OCI-LY7 (cell line): ENCODE data around the gene SRR. TPM values are rescaled to one million over a fixed set of nuclear protein-coding genes. Genes with fewer than 3 reads are reported as not detected.

Experiments used
- BruUV-seq: library from RNA; stranded (reverse); fragments of 400-500 nt; replicated peaks from 2 replicates; lab custom pipeline; 2021; lab: Mats Ljungman, UMichigan
- CTCF ChIA-PET: fragments of 300-600 bp; sonication (Branson Sonifier 250); formaldehyde crosslinking; loops from one replicate; lab custom pipeline; 2022; ENCODE audit warnings: antibody characterized with exemption; ENCODE audit not compliant: unreplicated experiment; lab: Charles Lee
- POLR2A ChIA-PET: fragments of 300-600 bp; sonication (Branson Sonifier 250); formaldehyde crosslinking; loops from one replicate; lab custom pipeline; 2022; ENCODE audit warnings: antibody characterized with exemption; lab: Charles Lee
- DNase-seq: peaks from one replicate; pipeline ENCODE4 v3.0.0-alpha.2; 2015; ENCODE audit warnings: low spot score
- H2AFZ ChIP-seq: fragments of 200-600 bp; sonication (generic), shearing (Covaris generic); 2 replicates; pipeline ENCODE4 v1.6.1; 2014; ENCODE audit warnings: mild to moderate bottlenecking, antibody characterized with exemption, low read length, moderate library complexity
- H3K27ac ChIP-seq: fragments of 200-600 bp; sonication (generic); 2 replicates; pipeline ENCODE4 v1.5.1; 2014; ENCODE audit warnings: mixed run types, low read depth, mild to moderate bottlenecking, moderate library complexity, low read length, inconsistent platforms; ENCODE audit not compliant: poor library complexity, severe bottlenecking
- H3K36me3 ChIP-seq: fragments of 200-600 bp; sonication (generic); 2 replicates; pipeline ENCODE4 v1.6.1; 2014; ENCODE audit warnings: mild to moderate bottlenecking, antibody characterized with exemption, low read length, moderate library complexity, mixed read lengths; ENCODE audit not compliant: insufficient read depth
- H3K4me1 ChIP-seq: fragments of 200-600 bp; sonication (generic); 2 replicates; pipeline ENCODE4 v1.5.1; 2014; ENCODE audit warnings: mild to moderate bottlenecking, low read length; ENCODE audit not compliant: insufficient read depth, poor library complexity, severe bottlenecking
- H3K4me2 ChIP-seq: fragments of 200-600 bp; sonication (generic); 2 replicates; pipeline ENCODE4 v1.6.1; 2014; ENCODE audit warnings: mild to moderate bottlenecking, low read length
- H3K4me3 ChIP-seq: fragments of 200-600 bp; sonication (generic); 2 replicates; pipeline ENCODE4 v1.5.1; 2014; ENCODE audit warnings: mild to moderate bottlenecking, low read depth, low read length; ENCODE audit not compliant: poor library complexity, severe bottlenecking
- H3K79me2 ChIP-seq: fragments of 200-600 bp; sonication (generic); 2 replicates; pipeline ENCODE4 v1.6.1; 2016; ENCODE audit warnings: low read depth, mild to moderate bottlenecking, low read length, moderate library complexity, mixed read lengths; ENCODE audit not compliant: insufficient read depth
- H3K9me2 ChIP-seq: fragments of 200-600 bp; sonication (generic); 2 replicates; pipeline ENCODE4 v1.6.1; 2016; ENCODE audit warnings: mild to moderate bottlenecking, low read length, mixed read lengths; ENCODE audit not compliant: insufficient read depth
- H3K9me3 ChIP-seq: fragments of 200-600 bp; sonication (generic); 2 replicates; pipeline ENCODE4 v1.6.1; 2014; ENCODE audit warnings: mild to moderate bottlenecking, mixed run types, low read length, mixed read lengths
- H4K20me1 ChIP-seq: fragments of 200-600 bp; sonication (generic); 2 replicates; pipeline ENCODE4 v1.6.1; 2014; ENCODE audit warnings: mild to moderate bottlenecking, antibody characterized with exemption, low read length, moderate library complexity, mixed read lengths; ENCODE audit not compliant: insufficient read depth
- EZH2phosphoT487 ChIP-seq: fragments of 200-600 bp; sonication (generic); IDR thresholded peaks from 2 replicates; pipeline ENCODE4 v1.6.1; 2018; ENCODE audit warnings: low read depth, borderline replicate concordance, mild to moderate bottlenecking, mixed run types, antibody characterized with exemption, low read length, moderate library complexity, mixed read lengths
- intact Hi-C: fragments of 100-400 bp; cut with micrococcal nuclease; formaldehyde crosslinking; loops from one replicate; pipeline ENCODE4 v1.10.0; 2022; ENCODE audit not compliant: unreplicated experiment
- total RNA-seq, 2 experiments: library from RNA; depleted of rRNA in 1 of 2; stranded (reverse); fragments of >200 nt in 1 of 2; shearing (Covaris generic) in 1 of 2; gene quantifications; 2 replicates each; pipeline ENCODE4 v1.2.3, GENCODE V29; 2014 to 2022
- TF ChIP-seq, protein P1 (sequence below): fragments of 200-600 bp; sonication (generic); conservative IDR thresholded peaks from 2 replicates; pipeline ENCODE4 v1.5.1; 2014; ENCODE audit warnings: mild to moderate bottlenecking, antibody characterized with exemption, low read length, moderate library complexity, mixed read lengths

SRR gene
- total RNA-seq, 2 experiments from 2014 or later: 3.8 to 12.1 TPM

DNA sequence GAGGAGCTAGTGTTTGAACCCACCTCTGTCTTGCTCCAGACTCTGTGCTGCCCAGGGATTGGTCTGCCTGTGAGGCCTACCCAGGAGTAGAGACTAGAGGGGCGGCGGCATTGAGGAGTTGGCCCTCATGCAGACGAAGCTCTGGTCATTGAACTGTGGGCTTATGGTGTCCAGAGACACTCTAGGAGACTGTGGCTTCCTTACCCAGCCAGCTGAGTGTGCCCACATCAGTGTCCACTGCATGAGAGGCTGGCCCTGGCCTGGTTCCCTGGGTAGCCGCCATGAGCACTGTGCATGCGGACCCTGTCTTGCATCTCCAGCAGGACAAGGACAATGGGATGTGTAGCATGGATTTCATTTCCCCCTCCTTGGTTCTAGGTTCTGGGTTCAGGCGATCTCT, 47.5 kb downstream of the SRR start:
- Histone ChIP-seq H3K9me3 (no peaks in the 10 kb centered on the region), H2AFZ (no peak overlapping the region), H4K20me1 (no peaks in the 10 kb centered on the region), H3K4me3 (no peak overlapping the region), H3K36me3 (no peaks in the 10 kb centered on the region), H3K79me2 (no peaks in the 10 kb centered on the region), H3K4me1 (peaks cover 10% of the 10 kb centered on the region), H3K4me2 (no peak overlapping the region), H3K9me2 (no peaks in the 10 kb centered on the region), H3K27ac (no peak overlapping the region)
- CTCF ChIA-PET: no interaction called here
- POLR2A ChIA-PET: interaction anchor here (0.6 kb wide), 1 partner anchor 233 kb away, joined by 3 read pairs; no protein-coding TSS in a partner anchor
- TF ChIP-seq, protein P1, sequence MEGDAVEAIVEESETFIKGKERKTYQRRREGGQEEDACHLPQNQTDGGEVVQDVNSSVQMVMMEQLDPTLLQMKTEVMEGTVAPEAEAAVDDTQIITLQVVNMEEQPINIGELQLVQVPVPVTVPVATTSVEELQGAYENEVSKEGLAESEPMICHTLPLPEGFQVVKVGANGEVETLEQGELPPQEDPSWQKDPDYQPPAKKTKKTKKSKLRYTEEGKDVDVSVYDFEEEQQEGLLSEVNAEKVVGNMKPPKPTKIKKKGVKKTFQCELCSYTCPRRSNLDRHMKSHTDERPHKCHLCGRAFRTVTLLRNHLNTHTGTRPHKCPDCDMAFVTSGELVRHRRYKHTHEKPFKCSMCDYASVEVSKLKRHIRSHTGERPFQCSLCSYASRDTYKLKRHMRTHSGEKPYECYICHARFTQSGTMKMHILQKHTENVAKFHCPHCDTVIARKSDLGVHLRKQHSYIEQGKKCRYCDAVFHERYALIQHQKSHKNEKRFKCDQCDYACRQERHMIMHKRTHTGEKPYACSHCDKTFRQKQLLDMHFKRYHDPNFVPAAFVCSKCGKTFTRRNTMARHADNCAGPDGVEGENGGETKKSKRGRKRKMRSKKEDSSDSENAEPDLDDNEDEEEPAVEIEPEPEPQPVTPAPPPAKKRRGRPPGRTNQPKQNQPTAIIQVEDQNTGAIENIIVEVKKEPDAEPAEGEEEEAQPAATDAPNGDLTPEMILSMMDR: no peak
- no peak for TF ChIP-seq EZH2phosphoT487
- no TSS peak for BruUV-seq
- DNase-seq: no peak
- intact Hi-C loops: no loop called here

- H3K4me3 ChIP-seq: no peak overlapping the region
- no TSS peak for BruUV-seq
- H3K9me3 ChIP-seq: no peaks in the 10 kb centered on the region
- H3K36me3 ChIP-seq: no peaks in the 10 kb centered on the region
- H3K4me1 ChIP-seq: peaks cover 10% of the 10 kb centered on the region
- TF ChIP-seq, protein P1: no peak
- no peak for TF ChIP-seq EZH2phosphoT487
- POLR2A ChIA-PET: interaction anchor here (0.6 kb wide), 1 partner anchor 50 kb away, joined by 3 read pairs; no protein-coding TSS in a partner anchor
- no peak overlapping the region for H3K27ac ChIP-seq
- H3K4me2 ChIP-seq: no peak overlapping the region
- H2AFZ ChIP-seq: no peak overlapping the region
- no peaks in the 10 kb centered on the region for H3K9me2 ChIP-seq
- intact Hi-C loops: no loop called here
- DNase-seq: no peak
- H4K20me1 ChIP-seq: no peaks in the 10 kb centered on the region
- CTCF ChIA-PET: no interaction called here
- H3K79me2 ChIP-seq: no peaks in the 10 kb centered on the region
Observed at GRCh38 chr17:2354311-2354710, 50.6 kb downstream of the SRR start.

- intact Hi-C loops: no loop called here
- H3K79me2 ChIP-seq: no peaks in the 10 kb centered on the region
- H2AFZ ChIP-seq: no peak overlapping the region
- peaks cover 10% of the 10 kb centered on the region for H3K4me1 ChIP-seq
- H3K27ac ChIP-seq: no peak overlapping the region
- ChIA-PET CTCF (no interaction called here), POLR2A (no interaction called here)
- H3K36me3 ChIP-seq: no peaks in the 10 kb centered on the region
- no peaks in the 10 kb centered on the region for H3K9me2 ChIP-seq
- no peaks in the 10 kb centered on the region for H4K20me1 ChIP-seq
- H3K4me3 ChIP-seq: no peak overlapping the region
- TF ChIP-seq EZH2phosphoT487: no peak
- TF ChIP-seq, protein P1: no peak
- H3K9me3 ChIP-seq: no peaks in the 10 kb centered on the region
- no peak overlapping the region for H3K4me2 ChIP-seq
- DNase-seq: no peak
- no TSS peak for BruUV-seq
Observed at GRCh38 chr17:2357237-2357636, 53.5 kb downstream of the SRR start.
